Subcutaneous adipose tissue (tissue), 4 donors: ENCODE results near the gene RNLS. TPM values are rescaled to one million over a fixed set of nuclear protein-coding genes. Genes with fewer than 3 reads are reported as not detected.

Experiments used
- CTCF ChIP-seq: fragments of 450-650 bp; IDR thresholded peaks from one replicate; pipeline ENCODE4 v1.5.1; 2016; ENCODE audit warnings: low read depth, mild to moderate bottlenecking, control low read depth, antibody characterized with exemption, moderate library complexity
- total RNA-seq, 4 donors: library from RNA; depleted of rRNA; stranded (reverse); fragments of >200 nt; gene quantifications; one replicate each; pipeline ENCODE4 v1.1.0, GENCODE V29; 2016

Gene RNLS
- total RNA-seq, 4 donors from 2014 or later: 14.1 to 27.7 (median 23.1) TPM

GRCh38 chr10:88608780-88609179 is 25.7 kb upstream of the RNLS start:
- TF ChIP-seq CTCF: no peak

- TF ChIP-seq CTCF: no peak
These were observed 25.1 kb upstream of the RNLS start for GRCh38 chr10:88608052-88608732.

- no peak for TF ChIP-seq CTCF
These were observed 14.9 kb upstream of the RNLS start for GRCh38 chr10:88598055-88598454.

GRCh38 chr10:88594482-88594881 is 11.4 kb upstream of the RNLS start:
- TF ChIP-seq CTCF: no peak

- TF ChIP-seq CTCF: no peak
These were observed 9.8 kb upstream of the RNLS start for GRCh38 chr10:88592906-88593305.

GRCh38 chr10:88592381-88592780 is 9.3 kb upstream of the RNLS start:
- no peak for TF ChIP-seq CTCF

GRCh38 chr10:88586462-88586861 is 3.3 kb upstream of the RNLS start, which contains the start of gene LIPJ:
Gene LIPJ (plus strand): TSS chr10:88586762. CDS start chr10:88590688, 3,926 bp downstream.
- no peak for TF ChIP-seq CTCF
